Activated naive CD4-positive, alpha-beta T cell treated with anti-CD3 and anti-CD28 coated beads, Interleukin-2, amount 50 U/mL, for 16 hours (primary cell): ENCODE measurements around the gene YKT6.

Source experiments
- DNase-seq: peaks from one replicate; pipeline ENCODE4 v3.0.0-alpha.2; 2020

The YKT6 gene

GRCh38 chr7:44236333-44236728 is 35.6 kb downstream of the YKT6 start:
- DNase-seq: no peak

DNA sequence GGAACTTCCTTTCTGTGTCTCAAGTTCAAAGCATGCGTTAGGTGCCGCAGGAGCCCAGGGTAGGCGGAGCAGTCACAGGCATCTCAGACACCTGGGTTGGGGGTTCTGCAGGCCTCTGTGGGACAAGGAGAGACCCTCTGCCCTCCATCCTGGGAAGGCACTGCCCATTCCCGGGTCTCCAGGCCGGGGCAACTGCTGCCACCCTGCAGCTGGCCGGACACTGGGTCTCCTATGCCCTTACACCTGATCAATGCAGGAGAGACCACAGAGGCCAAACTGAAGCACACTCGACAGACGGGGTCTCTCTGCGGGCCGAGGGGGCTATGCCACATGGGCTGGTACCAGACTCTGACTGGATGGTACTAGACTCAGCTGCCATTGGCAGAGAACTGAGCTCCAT is 36.9 kb downstream of the YKT6 start:
- no peak for DNase-seq

DNA sequence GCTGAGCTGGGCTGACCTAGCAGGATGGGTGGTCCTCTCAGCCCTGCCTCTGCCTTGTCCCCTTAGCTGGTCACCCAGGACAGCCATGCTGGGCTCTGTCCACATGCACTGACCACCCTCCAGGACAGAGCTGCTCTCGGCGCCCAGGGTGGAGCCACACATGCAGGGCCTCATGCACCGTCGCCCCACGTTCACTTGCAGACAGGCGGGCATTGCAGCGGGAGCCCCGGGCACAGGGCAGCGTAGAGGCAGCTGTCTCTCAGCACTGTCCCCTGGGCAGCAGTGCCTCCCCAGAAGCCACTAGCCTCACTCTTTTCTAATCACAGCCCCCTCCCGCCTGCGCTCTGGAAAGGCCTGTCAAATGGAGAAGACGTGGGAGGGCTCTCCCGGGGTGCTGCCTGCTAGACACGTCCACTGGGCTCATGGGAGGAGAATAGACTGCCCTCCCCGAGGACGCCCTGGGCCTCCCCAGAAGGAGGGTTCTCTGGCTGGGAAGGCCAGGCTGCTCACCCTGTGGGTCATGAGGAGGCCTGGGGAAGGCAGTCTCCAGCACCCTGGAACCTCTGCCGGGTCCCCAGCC is 37.4 kb downstream of the YKT6 start:
- DNase-seq: no peak

GRCh38 chr7:44239361-44239760 is 38.6 kb downstream of the YKT6 start:
- no peak for DNase-seq

GRCh38 chr7:44240376-44240775 is 39.6 kb downstream of the YKT6 start:
- no peak for DNase-seq

- DNase-seq: peak; percentile 64
Measured at GRCh38 chr7:44240983-44241510, 40.3 kb downstream of the YKT6 start.

DNA sequence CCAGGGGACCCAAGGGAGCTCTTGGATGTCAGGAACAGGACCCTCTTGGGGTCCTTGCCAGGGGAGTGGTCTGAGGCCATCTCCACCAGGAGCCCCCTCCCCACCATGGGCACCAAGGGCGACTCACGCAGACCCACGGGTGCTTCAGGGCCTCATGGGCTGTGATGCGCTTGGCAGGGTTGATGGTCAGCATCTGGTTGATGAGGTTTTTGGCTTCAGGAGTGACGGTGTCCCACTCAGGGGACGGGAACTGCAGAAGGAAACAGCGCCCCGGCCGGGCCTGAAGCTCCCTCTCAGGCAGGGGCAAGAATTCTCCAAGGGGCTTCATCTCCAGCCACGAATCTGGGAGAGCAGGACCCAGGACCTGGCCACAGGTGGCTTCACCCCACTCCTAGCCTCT is 41.3 kb downstream of the YKT6 start:
- DNase-seq: no peak

DNA sequence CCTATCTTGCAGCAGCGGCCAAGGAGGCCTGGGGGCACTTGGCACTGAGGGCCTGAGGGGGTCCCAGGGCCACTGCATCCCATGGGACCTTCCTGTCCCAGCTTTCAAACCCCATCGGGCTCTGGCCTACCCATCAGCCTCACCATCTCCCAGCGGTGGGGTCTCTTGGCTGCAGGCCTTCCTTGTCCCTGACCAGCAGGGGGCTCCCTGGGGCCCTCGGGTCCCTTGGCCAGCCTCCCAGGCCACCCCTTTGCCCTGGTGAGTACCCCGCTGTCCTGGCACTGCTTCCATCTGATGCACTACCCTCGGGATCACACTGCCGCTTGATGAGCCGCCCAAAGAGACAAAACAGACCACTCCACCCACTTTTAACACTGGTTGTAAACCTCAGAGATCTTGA is 43.5 kb downstream of the YKT6 start:
- DNase-seq: peak; percentile 44

DNA sequence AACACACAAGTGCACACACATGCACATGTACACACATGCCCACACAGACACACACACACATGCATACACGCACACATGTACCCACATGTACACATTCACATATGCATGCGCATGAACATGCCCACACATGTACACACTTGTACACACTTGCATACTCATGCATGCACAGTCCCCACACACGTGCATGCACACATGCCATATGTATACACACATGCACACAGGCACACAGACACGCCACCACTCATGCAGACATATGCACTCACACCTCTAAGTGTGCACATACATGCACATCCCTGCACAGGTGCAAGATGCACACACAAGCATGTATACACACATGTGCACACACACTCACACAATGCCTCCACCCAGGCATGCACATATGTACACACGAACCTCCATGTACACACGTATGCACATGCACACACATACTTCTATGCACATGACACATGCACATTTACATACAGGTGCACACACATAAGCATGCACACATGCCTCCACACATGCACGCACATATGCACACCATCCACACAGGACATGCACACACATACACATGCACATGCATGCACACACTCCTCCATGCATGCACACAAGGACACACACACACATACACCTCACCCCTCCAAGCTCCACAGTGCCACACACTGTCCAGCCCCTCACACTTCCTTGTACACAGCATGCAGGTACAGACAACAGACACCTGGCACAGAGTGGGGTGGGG is 45.8 kb downstream of the YKT6 start:
- no peak for DNase-seq

DNA sequence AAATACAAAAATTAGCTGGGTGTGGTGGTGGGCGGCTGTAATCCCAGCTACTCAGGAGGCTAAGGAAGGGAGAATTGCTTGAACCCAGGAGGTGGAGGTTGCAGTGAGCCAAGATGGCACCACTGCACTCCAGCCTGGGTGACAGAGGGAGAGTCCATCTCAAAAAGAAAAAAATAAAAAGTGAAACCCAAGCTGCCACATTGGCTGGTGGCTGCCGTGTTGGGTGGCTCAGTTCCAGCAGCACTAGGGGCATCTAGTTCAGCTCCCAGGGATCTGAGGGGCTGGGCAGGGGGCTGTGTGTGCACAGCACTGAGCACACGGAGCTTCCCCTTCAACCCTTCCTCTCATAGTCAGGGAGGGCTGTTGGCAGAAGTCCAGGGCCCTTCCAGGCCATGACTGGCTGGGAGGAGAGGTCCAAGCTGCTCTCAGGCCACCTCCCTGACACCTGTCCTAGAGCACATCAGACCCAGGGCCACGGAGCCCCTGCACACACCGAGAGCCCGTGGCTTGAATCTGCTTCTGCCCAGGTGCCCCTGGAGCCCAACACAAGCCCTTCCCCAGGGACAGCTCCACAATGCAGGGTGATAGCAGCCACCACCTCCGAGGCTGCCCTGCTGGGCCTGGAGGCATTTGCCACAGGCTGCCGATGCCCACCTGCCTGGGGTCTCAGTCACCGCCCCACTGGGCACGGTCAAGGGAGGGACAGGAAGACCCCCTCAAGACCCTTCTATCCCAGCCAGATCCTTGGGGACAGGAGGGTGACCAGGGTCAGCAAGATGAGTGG is 47.3 kb downstream of the YKT6 start:
- DNase-seq: no peak

GRCh38 chr7:44249639-44250234 is 49.0 kb downstream of the YKT6 start:
- DNase-seq: no peak

DNA sequence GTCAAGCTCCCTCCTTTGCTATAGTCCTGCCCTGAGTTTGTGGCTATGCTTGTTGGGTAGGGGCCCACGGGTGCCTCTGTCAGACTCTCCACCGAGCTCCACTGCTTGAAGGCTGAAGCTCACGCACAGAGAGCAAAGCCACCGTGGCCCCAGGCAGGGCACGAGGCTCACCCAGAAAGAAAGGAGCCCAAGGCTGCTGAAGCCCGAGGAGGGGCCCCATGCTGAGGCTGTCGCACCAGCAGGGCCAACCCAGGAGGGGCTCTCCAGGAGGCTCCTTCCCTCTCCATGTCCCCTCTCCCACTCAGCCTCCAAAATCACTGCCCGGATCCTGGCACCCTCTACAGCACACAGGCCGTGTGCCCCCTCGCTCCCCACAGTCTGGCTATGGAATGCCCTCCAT is 50.5 kb downstream of the YKT6 start:
- DNase-seq: no peak

DNA sequence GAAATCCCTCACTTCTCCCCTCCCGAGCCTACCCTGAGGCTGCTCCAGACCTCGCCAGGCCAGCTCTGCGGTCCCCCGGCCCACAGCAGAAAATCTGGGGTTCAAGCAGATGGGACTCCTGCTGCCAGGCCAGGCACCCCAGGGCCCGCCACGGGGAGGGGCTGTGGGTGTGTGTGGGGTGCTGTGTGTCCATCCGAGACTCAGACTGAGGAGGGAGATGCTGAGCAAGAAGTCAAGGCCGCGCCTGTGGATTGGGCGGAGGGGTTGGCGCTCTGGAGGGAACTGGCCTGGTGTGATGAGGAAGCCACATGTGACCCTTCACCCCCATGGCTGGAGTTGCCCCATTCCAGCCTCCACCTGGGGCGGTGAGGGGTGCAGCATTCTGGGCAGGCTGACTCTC is 51.1 kb downstream of the YKT6 start:
- no peak for DNase-seq

- DNase-seq: no peak
Measured at GRCh38 chr7:44256459-44256858, 55.7 kb downstream of the YKT6 start.

GRCh38 chr7:44257213-44257612 is 56.4 kb downstream of the YKT6 start:
- DNase-seq: no peak

- peak; percentile 80 for DNase-seq
Measured at GRCh38 chr7:44257618-44258422, 57.0 kb downstream of the YKT6 start.

DNA sequence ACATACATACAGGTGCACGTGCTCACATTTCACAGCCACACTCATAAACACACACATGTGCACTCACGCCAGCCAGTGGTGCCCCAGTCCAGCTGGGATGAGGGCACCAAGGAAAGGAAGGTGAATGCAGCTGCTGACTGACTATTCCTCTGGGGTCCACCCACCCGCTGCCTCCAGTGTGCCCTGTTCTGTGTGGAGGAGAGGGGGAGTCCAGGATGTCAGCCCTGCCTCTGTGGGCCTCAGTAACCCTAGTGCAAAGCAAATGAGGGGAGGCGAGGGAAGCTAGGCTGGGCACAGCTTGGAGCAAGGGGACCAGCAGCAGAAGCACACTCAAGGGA is 57.6 kb downstream of the YKT6 start:
- DNase-seq: no peak

- DNase-seq: no peak
Measured at GRCh38 chr7:44258865-44259546, 58.2 kb downstream of the YKT6 start.

- no peak for DNase-seq
Measured at GRCh38 chr7:44259547-44260457, 59.0 kb downstream of the YKT6 start.

DNA sequence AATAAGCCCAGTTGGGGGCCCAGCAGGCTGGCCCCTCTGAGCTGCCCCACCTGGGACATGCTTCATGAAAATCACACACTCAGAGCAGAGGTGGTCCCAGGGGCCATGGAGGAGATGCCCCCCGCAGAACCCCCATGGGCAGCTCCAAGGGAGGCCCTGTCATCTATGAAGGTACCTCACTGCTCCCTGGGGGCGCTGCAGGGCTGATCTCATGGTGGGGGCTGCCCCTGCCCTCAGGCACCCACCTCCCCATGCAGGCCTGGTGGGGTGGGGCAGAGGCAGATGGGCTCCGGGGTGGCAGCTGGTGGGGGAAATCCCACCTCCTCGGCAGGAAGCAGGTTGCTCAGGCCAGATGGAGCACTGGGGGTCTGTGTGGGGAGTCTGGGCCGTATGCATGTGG is 60.5 kb downstream of the YKT6 start:
- DNase-seq: no peak

GRCh38 chr7:44262031-44262430 is 61.3 kb downstream of the YKT6 start:
- no peak for DNase-seq
